GM12878 (cell line): Measurements from ENCODE around the gene LYPD6. TPM values are rescaled to one million over a fixed set of nuclear protein-coding genes. Genes with fewer than 3 reads are reported as not detected.

Experiments used
- ATAC-seq: fragments of 200-7000 bp; cut with Tn5 transposase; 3 replicates; pipeline ENCODE4 v1.9.1; 2020; ENCODE audit warnings: mild to moderate bottlenecking, moderate library complexity
- BruUV-seq: library from RNA; stranded (reverse); fragments of 400-500 nt; replicated peaks from 2 replicates; lab custom pipeline; 2021; lab: Mats Ljungman, UMichigan
- CTCF ChIA-PET: fragments of 300-600 bp; sonication (Branson Sonifier 250); formaldehyde crosslinking; extraction: SDS; loops from one replicate; lab custom pipeline; 2021; ENCODE audit warnings: inconsistent platforms; lab: Yijun Ruan, JAX
- POLR2A ChIA-PET: fragments of 350-600 bp; formaldehyde crosslinking; extraction: SDS; loops from one replicate; lab custom pipeline; 2021; ENCODE audit warnings: inconsistent platforms; lab: Charles Lee
- RAD21 ChIA-PET: fragments of 300-600 bp; sonication (Branson Sonifier 250); formaldehyde crosslinking; loops from one replicate; lab custom pipeline; 2023; ENCODE audit warnings: antibody characterized with exemption; ENCODE audit not compliant: unreplicated experiment; lab: Charles Lee
- SMC1A ChIA-PET: fragments of 300-600 bp; sonication (Branson Sonifier 250); formaldehyde crosslinking; loops from one replicate; lab custom pipeline; 2023; ENCODE audit not compliant: unreplicated experiment, uncharacterized antibody; lab: Charles Lee
- DNase-seq: peaks from one replicate; pipeline ENCODE4 v3.0.0-alpha.2; 2011; ENCODE audit warnings: low read depth, low spot score
- FAIRE-seq: peaks from 3 replicates; lab custom pipeline; 2011; peaks lifted over from hg19 to GRCh38; lab: Jason Lieb, UNC
- H2AFZ ChIP-seq: 2 replicates; pipeline ENCODE4 v1.6.0; 2011; ENCODE audit warnings: low read depth, low read length, control low read depth; ENCODE audit not compliant: control insufficient read depth
- H3K27ac ChIP-seq: 2 replicates; pipeline ENCODE4 v1.5.1; 2011; ENCODE audit warnings: control low read depth; ENCODE audit not compliant: control insufficient read depth, insufficient read depth
- H3K27me3 ChIP-seq, 2 experiments: replicated peaks in 1 of 2; 2 replicates each; pipeline versions ENCODE4 v1.6.0 to v1.6.1; 2011; ENCODE audit warnings: low read length in 1 of 2; ENCODE audit not compliant: control insufficient read depth in 2 of 2, insufficient read depth in 2 of 2
- H3K36me3 ChIP-seq, 2 experiments: 2 replicates each; pipeline ENCODE4 v1.5.1; 2011; ENCODE audit warnings: low read length in 1 of 2; ENCODE audit not compliant: control insufficient read depth in 2 of 2, insufficient read depth in 2 of 2
- H3K4me1 ChIP-seq: 2 replicates; pipeline ENCODE4 v1.6.1; 2011; ENCODE audit warnings: mild to moderate bottlenecking, low read length, moderate library complexity, mixed read lengths; ENCODE audit not compliant: control insufficient read depth, insufficient read depth
- H3K4me2 ChIP-seq: 2 replicates; pipeline ENCODE4 v1.6.0; 2011; ENCODE audit warnings: control low read depth; ENCODE audit not compliant: control insufficient read depth, insufficient read depth
- H3K4me3 ChIP-seq: fragments of 200-600 bp; sonication (generic); 2 replicates; pipeline ENCODE4 v1.5.1; 2016
- H3K79me2 ChIP-seq: 2 replicates; pipeline ENCODE4 v1.6.0; 2011; ENCODE audit warnings: low read length; ENCODE audit not compliant: control insufficient read depth, insufficient read depth
- H3K9ac ChIP-seq: 2 replicates; pipeline ENCODE4 v1.8.0; 2011; ENCODE audit warnings: low read length, control low read depth, mixed read lengths; ENCODE audit not compliant: control insufficient read depth, insufficient read depth
- H3K9me3 ChIP-seq: replicated peaks from 3 replicates; pipeline ENCODE4 v1.5.1; 2011; ENCODE audit warnings: mild to moderate bottlenecking, low read length; ENCODE audit not compliant: control insufficient read depth, insufficient read depth
- H4K20me1 ChIP-seq: 2 replicates; pipeline ENCODE4 v1.6.0; 2011; ENCODE audit not compliant: control insufficient read depth, insufficient read depth
- ATF2 ChIP-seq: IDR thresholded peaks from 2 replicates; pipeline ENCODE4 v1.6.1; 2012; ENCODE audit warnings: low read length, inconsistent platforms
- ATF7 ChIP-seq: fragments of 450-650 bp; IDR thresholded peaks from 2 replicates; pipeline ENCODE4 v1.6.1; 2016; ENCODE audit warnings: low read depth, mild to moderate bottlenecking
- CBFB ChIP-seq: IDR thresholded peaks from 2 replicates; pipeline ENCODE4 v1.6.1; 2016; ENCODE audit warnings: antibody characterized with exemption, low read depth
- CEBPZ ChIP-seq: fragments of 150-350 bp; IDR thresholded peaks from 2 replicates; pipeline ENCODE4 v1.6.1; 2016; ENCODE audit warnings: low read depth, low read length
- CREM ChIP-seq: IDR thresholded peaks from 2 replicates; pipeline ENCODE4 v1.6.1; 2014; ENCODE audit warnings: antibody characterized with exemption, low read depth
- CTCF ChIP-seq, 3 experiments: IDR thresholded peaks in 2 of 3; conservative IDR thresholded peaks in 1 of 3; 2 replicates each; pipeline ENCODE4 v1.5.1; 2011; ENCODE audit warnings: low read depth in 3 of 3, low read length in 3 of 3, mild to moderate bottlenecking in 3 of 3, control low read depth in 2 of 3, moderate library complexity in 2 of 3, inconsistent platforms in 1 of 3, mixed read lengths in 1 of 3; ENCODE audit not compliant: control insufficient read depth in 2 of 3, insufficient read depth in 1 of 3; ENCODE audit errors: extremely low read depth in 1 of 3
- HDAC6 ChIP-seq: fragments of 200-600 bp; sonication (generic); IDR thresholded peaks from one replicate; pipeline ENCODE4 v1.8.0; 2017; ENCODE audit warnings: antibody characterized with exemption; ENCODE audit not compliant: unreplicated experiment
- NBN ChIP-seq: fragments of 450-650 bp; IDR thresholded peaks from 2 replicates; pipeline ENCODE4 v1.6.1; 2016
- WGBS: methylation state at CpG from one replicate; pipeline ENCODE4 v1.1.6; 2016; ENCODE audit warnings: low lambda C conversion rate; ENCODE audit not compliant: insufficient replicate concordance, insufficient coverage; ENCODE audit errors: missing lambda C conversion rate; 5-methylcytosine and 5-hydroxymethylcytosine counted together
- in situ Hi-C: fragments of 300-500 bp; cut with MboI; formaldehyde crosslinking; loops from 9 replicates; pipeline ENCODE4 v1.14.3; 2018; ENCODE audit warnings: mixed read lengths
- intact Hi-C: fragments of 100-400 bp; cut with micrococcal nuclease; formaldehyde crosslinking; loops from one replicate; pipeline ENCODE4 v1.14.2; 2022; ENCODE audit not compliant: unreplicated experiment
- polyA plus RNA-seq, 11 experiments: library from polyadenylated mRNA; depleted of rRNA in 4 of 11; unstranded in 6 of 11; stranded (reverse) in 5 of 11; fragments of >200 nt; fragmentation: Nextera tagmentation in 4 of 11; fragmentation: Illumina TruSeq in 1 of 11; extraction: Ambion mirVana in 4 of 11; extraction: Trizol in 1 of 11; gene quantifications; 1 replicate in 1 of 11; 2 replicates in 10 of 11; pipeline versions ENCODE4 v1.2.1 to v1.2.3, GENCODE V29; 2011 to 2016; ENCODE audit warnings: inconsistent platforms in 2 of 11, missing spikeins in 2 of 11, low read depth in 1 of 11
- total RNA-seq, 4 experiments: library from RNA; depleted of rRNA in 3 of 4; stranded (reverse); fragments of >200 nt in 3 of 4; fragmentation: Illumina TruSeq in 1 of 4; extraction: Trizol in 1 of 4; gene quantifications; 2 replicates each; pipeline versions ENCODE4 v1.2.1 to v1.2.3, GENCODE V29; 2013 to 2021

LYPD6 gene
- total and polyA plus RNA-seq, 10 of the 15 experiments (the other 5 are each of a cell fraction or from before 2014, with no cell fraction given) = not detected

GRCh38 chr2:149329068-149329467, 1.3 kb upstream of the LYPD6 start:
- H2AFZ ChIP-seq = no peak overlapping the region
- RAD21 ChIA-PET = no interaction called here
- SMC1A ChIA-PET = interaction anchor here (1.5 kb wide), 1 partner anchor 311 kb away, joined by 3 read pairs; no protein-coding TSS in a partner anchor
- CTCF ChIA-PET = no interaction called here
- TF ChIP-seq NBN (no peak), CTCF (IDR thresholded peaks at IDR 0.05 in 2 of 3, conservative IDR thresholded peaks at IDR 0.05 in 1 of 3; ENCODE audit: control insufficient read depth in 2 of 3, extremely low read depth in 1 of 3, insufficient read depth in 1 of 3, low read depth in 3 of 3, low read length in 3 of 3) (peak in 1 of 3 experiments; percentile 7; a peak in 1 of 6 replicates)
- TF ChIP-seq, all 136 proteins: peak for 1
- Histone ChIP-seq H3K36me3 (no peaks in the 10 kb centered on the region), H3K9me3 (no peaks in the 10 kb centered on the region), H3K9ac (no peak overlapping the region), H4K20me1 (no peaks in the 10 kb centered on the region), H3K27me3 (peaks cover 2 to 9% of the 10 kb centered on the region in 2 experiments), H3K27ac (no peak overlapping the region), H3K4me2 (peak overlapping the region; percentile 79; the same call in 1 of the 2 replicates), H3K4me3 (no peak overlapping the region), H3K4me1 (no peaks in the 10 kb centered on the region), H3K79me2 (no peaks in the 10 kb centered on the region)
- no TSS peak for BruUV-seq
- WGBS = 18% methylated on average over 8 of the region's 8 CpGs
- intact Hi-C loops = loop anchor here (5.0 kb wide), 1 partner anchor 287 kb away; no protein-coding TSS in a partner anchor
- in situ Hi-C loops = no loop called here
- no peak for ATAC-seq
- no peak for DNase-seq
- POLR2A ChIA-PET = no interaction called here
- FAIRE-seq = no peak

GRCh38 chr2:149329489-149330126, 779 bp upstream of the LYPD6 start:
- Histone ChIP-seq H3K9ac (no peak overlapping the region), H4K20me1 (no peaks in the 10 kb centered on the region), H3K4me1 (no peaks in the 10 kb centered on the region), H3K27me3 (peaks cover 2 to 9% of the 10 kb centered on the region in 2 experiments), H3K4me2 (peak overlapping the region; percentile 79), H3K27ac (no peak overlapping the region), H3K36me3 (no peaks in the 10 kb centered on the region), H2AFZ (peak overlapping the region; percentile 31), H3K4me3 (peak overlapping the region; percentile 75), H3K79me2 (no peaks in the 10 kb centered on the region), H3K9me3 (no peaks in the 10 kb centered on the region)
- no peak for TF ChIP-seq CREM
- no peak for TF ChIP-seq CBFB
- no peak for TF ChIP-seq ATF2
- no peak for TF ChIP-seq HDAC6
- TF ChIP-seq ATF7 = no peak
- no peak for TF ChIP-seq CEBPZ
- no TSS peak for BruUV-seq
- SMC1A ChIA-PET = no interaction called here
- ATAC-seq (peak; percentile 27), FAIRE-seq (no peak), DNase-seq (no peak)
- CTCF ChIA-PET = no interaction called here
- intact Hi-C loops (loop anchor here (5.0 kb wide), 2 partner anchors 233 to 287 kb away; no protein-coding TSS in a partner anchor), in situ Hi-C loops (no loop called here)
- POLR2A ChIA-PET = no interaction called here
- 11% methylated on average over 29 of the region's 32 CpGs for WGBS
- RAD21 ChIA-PET = no interaction called here
